Measurements from ENCODE around the gene B4GALNT4. TPM values are rescaled to one million over a fixed set of nuclear protein-coding genes. Genes with fewer than 3 reads are reported as not detected.
A peak's percentile ranks its signal among the peaks of the same experiment; 100 is the strongest.

The B4GALNT4 gene
- total RNA-seq, 1 experiment from 2014 or later, result 20.0 TPM

GRCh38 chr11:350723-351255, 18.5 kb upstream of the B4GALNT4 start:
- Mint-ChIP-seq H3K4me3 (ENCODE audit: unreplicated experiment) (peak overlapping the region; percentile 44), H3K27me3 (ENCODE audit: insufficient read depth, unreplicated experiment) (no peaks in the 10 kb centered on the region), H3K4me1 (ENCODE audit: insufficient read depth, unreplicated experiment) (peaks cover 36% of the 10 kb centered on the region), H3K27ac (ENCODE audit: low read depth, unreplicated experiment) (peak overlapping the region; percentile 87), H3K36me3 (ENCODE audit: insufficient read depth, unreplicated experiment) (peaks cover 7% of the 10 kb centered on the region), H3K9me3 (ENCODE audit: unreplicated experiment) (no peaks in the 10 kb centered on the region)
- intact Hi-C loops (cut with micrococcal nuclease), result no loop called here
- BruUV-seq (replicated peaks), result no TSS peak
- no peak for TF ChIP-seq CTCF (IDR thresholded peaks at IDR 0.05; ENCODE audit: unreplicated experiment)
- ChIA-PET CTCF (interaction anchor here (0.6 to 0.8 kb wide), 2 partner anchors 28 to 46 kb away, joined by 3 to 4 read pairs; no protein-coding TSS in a partner anchor), POLR2A (interaction anchor here (0.7 to 1.6 kb wide), 5 partner anchors 20 to 144 kb away, joined by 3 to 5 read pairs (median 4); partner anchors contain the start of genes BET1L and RIC8A)
- DNase-seq (ENCODE audit: unreplicated experiment), result peak; percentile 90

- ChIA-PET CTCF (no interaction called here), POLR2A (interaction anchor here (1.0 to 1.6 kb wide), 3 partner anchors 20 to 144 kb away, joined by 3 to 5 read pairs (median 3); partner anchors contain the start of genes BET1L and RIC8A)
- DNase-seq (ENCODE audit: unreplicated experiment), result no peak
- intact Hi-C loops (cut with micrococcal nuclease), result no loop called here
- Mint-ChIP-seq H3K27ac (ENCODE audit: low read depth, unreplicated experiment) (peak overlapping the region; percentile 87), H3K36me3 (ENCODE audit: insufficient read depth, unreplicated experiment) (peaks cover 7% of the 10 kb centered on the region), H3K9me3 (ENCODE audit: unreplicated experiment) (no peaks in the 10 kb centered on the region), H3K4me3 (ENCODE audit: unreplicated experiment) (no peak overlapping the region), H3K27me3 (ENCODE audit: insufficient read depth, unreplicated experiment) (no peaks in the 10 kb centered on the region), H3K4me1 (ENCODE audit: insufficient read depth, unreplicated experiment) (peaks cover 36% of the 10 kb centered on the region)
- no peak for TF ChIP-seq CTCF (IDR thresholded peaks at IDR 0.05; ENCODE audit: unreplicated experiment)
- BruUV-seq (replicated peaks), result no TSS peak
These were observed 17.9 kb upstream of the B4GALNT4 start for GRCh38 chr11:351411-351810.

GRCh38 chr11:352456-353031, 16.8 kb upstream of the B4GALNT4 start:
- Mint-ChIP-seq H3K27me3 (ENCODE audit: insufficient read depth, unreplicated experiment) (no peaks in the 10 kb centered on the region), H3K27ac (ENCODE audit: low read depth, unreplicated experiment) (peak overlapping the region; percentile 83), H3K9me3 (ENCODE audit: unreplicated experiment) (no peaks in the 10 kb centered on the region), H3K4me1 (ENCODE audit: insufficient read depth, unreplicated experiment) (peaks cover 36% of the 10 kb centered on the region), H3K36me3 (ENCODE audit: insufficient read depth, unreplicated experiment) (peaks cover 7% of the 10 kb centered on the region), H3K4me3 (ENCODE audit: unreplicated experiment) (no peak overlapping the region)
- POLR2A ChIA-PET, result interaction anchor here (0.6 to 1.7 kb wide), 3 partner anchors 25 to 44 kb away, joined by 3 to 4 read pairs (median 3); no protein-coding TSS in a partner anchor
- CTCF ChIA-PET, result interaction anchor here (0.7 kb wide), 1 partner anchor 207 kb away, joined by 3 read pairs; no protein-coding TSS in a partner anchor
- intact Hi-C loops (cut with micrococcal nuclease), result no loop called here
- TF ChIP-seq CTCF (IDR thresholded peaks at IDR 0.05; ENCODE audit: unreplicated experiment), result no peak
- BruUV-seq (replicated peaks), result no TSS peak
- DNase-seq (ENCODE audit: unreplicated experiment), result no peak

- H3K9me3 Mint-ChIP-seq (ENCODE audit: unreplicated experiment), result no peaks in the 10 kb centered on the region
- H3K36me3 Mint-ChIP-seq (ENCODE audit: insufficient read depth, unreplicated experiment), result peaks cover 7% of the 10 kb centered on the region
- peak; percentile 57 for DNase-seq (ENCODE audit: unreplicated experiment)
- CTCF ChIA-PET, result interaction anchor here (0.9 to 1.1 kb wide), 2 partner anchors 10 to 13 kb away, joined by 3 to 5 read pairs; no protein-coding TSS in a partner anchor
- H3K27ac Mint-ChIP-seq (ENCODE audit: low read depth, unreplicated experiment), result peak overlapping the region; percentile 83
- POLR2A ChIA-PET, result interaction anchor here (0.6 to 1.7 kb wide), 5 partner anchors 34 to 119 kb away, joined by 3 to 4 read pairs (median 3); partner anchors contain the start of gene PSMD13
- H3K27me3 Mint-ChIP-seq (ENCODE audit: insufficient read depth, unreplicated experiment), result no peaks in the 10 kb centered on the region
- intact Hi-C loops (cut with micrococcal nuclease), result no loop called here
- BruUV-seq (replicated peaks), result no TSS peak
- TF ChIP-seq CTCF (IDR thresholded peaks at IDR 0.05; ENCODE audit: unreplicated experiment), result no peak
- H3K4me3 Mint-ChIP-seq (ENCODE audit: unreplicated experiment), result no peak overlapping the region
- H3K4me1 Mint-ChIP-seq (ENCODE audit: insufficient read depth, unreplicated experiment), result peaks cover 36% of the 10 kb centered on the region
These were observed 16.0 kb upstream of the B4GALNT4 start for GRCh38 chr11:353179-353873.
